ENCODE results near the gene IRF7.

Gene IRF7

GRCh38 chr11:607971-608659 is 7.6 kb downstream of the IRF7 start:
- no peak for DNase-seq

GRCh38 chr11:607020-607780 is 8.6 kb downstream of the IRF7 start:
- no peak for DNase-seq

- no peak for DNase-seq
Measured at GRCh38 chr11:606245-606644, 9.5 kb downstream of the IRF7 start.

- DNase-seq = no peak
Measured at GRCh38 chr11:605286-606129, 10.2 kb downstream of the IRF7 start.

- no peak for DNase-seq
Measured at GRCh38 chr11:603154-603553, 12.6 kb downstream of the IRF7 start.

- DNase-seq = no peak
Measured at GRCh38 chr11:601573-602245, 14.0 kb downstream of the IRF7 start.

- no peak for DNase-seq
Measured at GRCh38 chr11:598005-598680, 17.6 kb downstream of the IRF7 start.

- no peak for DNase-seq
Measured at GRCh38 chr11:597166-597725, 18.5 kb downstream of the IRF7 start.

- no peak for DNase-seq
Measured at GRCh38 chr11:596374-596773, 19.4 kb downstream of the IRF7 start.

- no peak for DNase-seq
Measured at GRCh38 chr11:595400-595799, 20.4 kb downstream of the IRF7 start.

GRCh38 chr11:593347-593746 is 22.4 kb downstream of the IRF7 start:
- no peak for DNase-seq

GRCh38 chr11:592918-593317 is 22.8 kb downstream of the IRF7 start:
- no peak for DNase-seq

- no peak for DNase-seq
Measured at GRCh38 chr11:592501-592900, 23.2 kb downstream of the IRF7 start.

GRCh38 chr11:590997-591396 is 24.8 kb downstream of the IRF7 start:
- no peak for DNase-seq

GRCh38 chr11:589798-590197 is 26.0 kb downstream of the IRF7 start:
- DNase-seq = no peak

- peak; percentile 52 for DNase-seq
Measured at GRCh38 chr11:587978-588380, 27.8 kb downstream of the IRF7 start.

GRCh38 chr11:587546-587945 is 28.2 kb downstream of the IRF7 start:
- DNase-seq = no peak

GRCh38 chr11:586376-587316 is 29.1 kb downstream of the IRF7 start:
- no peak for DNase-seq

GRCh38 chr11:584287-584686 is 31.5 kb downstream of the IRF7 start:
- no peak for DNase-seq

- no peak for DNase-seq
Measured at GRCh38 chr11:581752-582151, 34.0 kb downstream of the IRF7 start.

GRCh38 chr11:581342-581741 is 34.4 kb downstream of the IRF7 start:
- no peak for DNase-seq

Measured in T-helper 9 cell (primary cell).